ENCODE data around the gene SRD5A1. TPM values are rescaled to one million over a fixed set of nuclear protein-coding genes. Genes with fewer than 3 reads are reported as not detected.

The SRD5A1 gene
- total RNA-seq, 2 donors from 2014 or later: 15.9 to 17.4 TPM

DNA sequence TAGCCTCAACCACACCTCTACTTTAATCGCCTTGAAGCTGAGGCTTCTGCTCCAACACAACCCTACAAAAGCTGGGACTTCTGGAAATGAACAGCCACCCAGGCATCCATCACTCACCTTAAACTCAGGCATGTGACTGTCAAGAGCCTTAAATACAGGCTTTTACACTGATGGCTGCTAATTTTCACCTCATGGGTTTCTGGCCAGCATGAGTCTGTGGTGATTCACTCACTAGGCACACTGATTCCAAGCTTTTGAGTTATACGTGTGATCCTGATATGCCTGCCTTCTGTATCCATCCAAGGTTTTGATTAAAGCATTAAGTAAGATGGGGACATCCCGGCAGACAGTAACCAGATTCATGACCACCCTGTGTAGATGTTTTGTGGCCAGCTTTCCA lies 9.3 kb upstream of the SRD5A1 start:
- no peak for DNase-seq
- Histone ChIP-seq H3K9me3 (no peaks in the 10 kb centered on the region), H3K36me3 (peaks cover 17% of the 10 kb centered on the region), H3K4me1 (no peaks in the 10 kb centered on the region), H3K4me3 (no peak overlapping the region), H3K27me3 (no peaks in the 10 kb centered on the region), H3K9ac (ENCODE audit: low read depth in 2 of 2, low read length in 2 of 2) (no peak overlapping the region), H3K27ac (no peak overlapping the region)
- intact Hi-C loops (cut with DNase I): no loop called here
- TF ChIP-seq, protein P1, sequence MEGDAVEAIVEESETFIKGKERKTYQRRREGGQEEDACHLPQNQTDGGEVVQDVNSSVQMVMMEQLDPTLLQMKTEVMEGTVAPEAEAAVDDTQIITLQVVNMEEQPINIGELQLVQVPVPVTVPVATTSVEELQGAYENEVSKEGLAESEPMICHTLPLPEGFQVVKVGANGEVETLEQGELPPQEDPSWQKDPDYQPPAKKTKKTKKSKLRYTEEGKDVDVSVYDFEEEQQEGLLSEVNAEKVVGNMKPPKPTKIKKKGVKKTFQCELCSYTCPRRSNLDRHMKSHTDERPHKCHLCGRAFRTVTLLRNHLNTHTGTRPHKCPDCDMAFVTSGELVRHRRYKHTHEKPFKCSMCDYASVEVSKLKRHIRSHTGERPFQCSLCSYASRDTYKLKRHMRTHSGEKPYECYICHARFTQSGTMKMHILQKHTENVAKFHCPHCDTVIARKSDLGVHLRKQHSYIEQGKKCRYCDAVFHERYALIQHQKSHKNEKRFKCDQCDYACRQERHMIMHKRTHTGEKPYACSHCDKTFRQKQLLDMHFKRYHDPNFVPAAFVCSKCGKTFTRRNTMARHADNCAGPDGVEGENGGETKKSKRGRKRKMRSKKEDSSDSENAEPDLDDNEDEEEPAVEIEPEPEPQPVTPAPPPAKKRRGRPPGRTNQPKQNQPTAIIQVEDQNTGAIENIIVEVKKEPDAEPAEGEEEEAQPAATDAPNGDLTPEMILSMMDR (IDR thresholded peaks at IDR 0.05): no peak

DNA sequence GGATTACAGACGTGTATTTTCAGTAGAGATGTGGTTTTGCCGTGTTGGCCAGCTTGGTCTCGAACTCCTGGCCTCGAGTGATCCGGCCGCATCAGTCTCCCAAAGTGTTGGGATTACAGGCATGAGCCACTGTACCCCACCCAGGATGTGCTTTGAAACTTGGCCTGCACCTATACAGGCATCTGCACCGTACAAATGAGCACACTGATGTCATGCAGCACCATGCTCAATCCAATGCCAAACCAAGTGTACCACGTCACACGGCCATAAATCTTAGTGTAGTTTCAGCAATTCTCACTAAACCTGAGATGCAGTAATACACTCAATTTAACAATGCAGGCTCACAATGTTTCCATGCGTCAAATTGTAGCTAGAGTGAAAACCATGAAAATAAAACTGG lies 6.7 kb upstream of the SRD5A1 start:
- Histone ChIP-seq H3K27me3 (no peaks in the 10 kb centered on the region), H3K4me1 (peaks cover 6% of the 10 kb centered on the region), H3K36me3 (peaks cover 7% of the 10 kb centered on the region), H3K4me3 (no peak overlapping the region), H3K9ac (ENCODE audit: low read depth in 2 of 2, low read length in 2 of 2) (no peak overlapping the region), H3K27ac (no peak overlapping the region), H3K9me3 (no peaks in the 10 kb centered on the region)
- DNase-seq: no peak
- intact Hi-C loops (cut with DNase I): no loop called here
- TF ChIP-seq, protein P1 (IDR thresholded peaks at IDR 0.05): no peak

DNA sequence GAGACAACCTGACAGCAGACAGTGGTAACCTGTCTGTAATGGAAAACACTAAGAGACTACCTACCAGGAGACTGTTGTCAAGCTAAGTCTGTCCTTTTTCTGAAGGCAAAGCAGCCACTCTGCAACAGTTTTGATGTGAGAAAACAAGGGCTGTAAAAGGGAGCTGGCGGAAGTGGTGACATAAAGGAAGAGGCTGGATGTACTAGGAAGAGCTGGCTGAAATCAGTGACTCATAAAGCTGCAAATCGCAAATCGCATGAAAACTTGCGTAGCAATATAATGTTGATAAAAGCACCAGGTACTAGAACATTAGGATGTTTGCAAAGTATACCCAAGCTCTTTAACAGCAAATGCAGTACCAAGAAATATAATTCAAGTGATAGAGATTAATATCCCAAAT lies 1.8 kb upstream of the SRD5A1 start:
- DNase-seq: no peak
- no peaks in the 10 kb centered on the region for H3K36me3 ChIP-seq
- peaks cover 12% of the 10 kb centered on the region for H3K4me1 ChIP-seq
- H3K27ac ChIP-seq: no peak overlapping the region
- intact Hi-C loops (cut with DNase I): loop anchor here (2.0 to 5.0 kb wide), 2 partner anchors 79 to 116 kb away; no protein-coding TSS in a partner anchor
- no peak overlapping the region for H3K9ac ChIP-seq (ENCODE audit: low read depth in 2 of 2, low read length in 2 of 2)
- TF ChIP-seq, protein P1 (IDR thresholded peaks at IDR 0.05): no peak
- no peaks in the 10 kb centered on the region for H3K9me3 ChIP-seq
- H3K27me3 ChIP-seq: no peaks in the 10 kb centered on the region
- peak overlapping the region; percentile 99 for H3K4me3 ChIP-seq

DNA sequence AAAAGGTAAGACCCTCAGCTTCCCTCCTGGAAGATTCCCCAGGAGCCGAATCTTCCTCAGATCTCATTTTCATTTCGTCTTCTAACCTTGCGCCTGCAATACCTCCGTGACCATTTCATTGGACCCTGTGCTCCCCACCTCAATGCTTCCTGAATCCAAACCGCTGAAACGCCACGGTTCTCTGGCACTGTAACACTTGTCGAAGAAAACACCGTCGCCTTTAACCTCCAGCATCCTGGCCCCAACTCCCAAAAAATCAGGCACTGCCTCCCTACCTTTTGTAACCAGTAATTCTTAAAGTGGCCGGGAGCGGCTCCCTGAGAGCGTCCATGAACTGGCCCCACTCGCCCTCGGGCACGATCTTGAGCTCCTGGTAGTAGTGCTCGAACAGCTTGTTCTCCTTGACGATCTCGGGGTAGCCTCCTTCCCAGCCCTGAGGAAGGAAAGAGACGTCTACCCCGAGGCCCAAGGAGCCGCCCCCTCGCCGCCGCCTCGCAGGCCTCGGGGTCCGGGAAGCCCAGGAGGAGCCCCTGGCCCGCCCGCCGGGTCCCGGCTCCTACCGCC lies 834 bp upstream of the SRD5A1 start:
- Histone ChIP-seq H3K36me3 (no peaks in the 10 kb centered on the region), H3K9ac (ENCODE audit: low read depth in 2 of 2, low read length in 2 of 2) (peak overlapping the region; percentile 82 to 89), H3K4me3 (peak overlapping the region; percentile 99), H3K4me1 (peaks cover 12% of the 10 kb centered on the region), H3K27me3 (no peaks in the 10 kb centered on the region), H3K27ac (peak overlapping the region; percentile 81), H3K9me3 (no peaks in the 10 kb centered on the region)
- intact Hi-C loops (cut with DNase I): loop anchor here (5.0 kb wide), 1 partner anchor 115 kb away; no protein-coding TSS in a partner anchor
- TF ChIP-seq, protein P1 (IDR thresholded peaks at IDR 0.05): no peak
- no peak for DNase-seq

DNA sequence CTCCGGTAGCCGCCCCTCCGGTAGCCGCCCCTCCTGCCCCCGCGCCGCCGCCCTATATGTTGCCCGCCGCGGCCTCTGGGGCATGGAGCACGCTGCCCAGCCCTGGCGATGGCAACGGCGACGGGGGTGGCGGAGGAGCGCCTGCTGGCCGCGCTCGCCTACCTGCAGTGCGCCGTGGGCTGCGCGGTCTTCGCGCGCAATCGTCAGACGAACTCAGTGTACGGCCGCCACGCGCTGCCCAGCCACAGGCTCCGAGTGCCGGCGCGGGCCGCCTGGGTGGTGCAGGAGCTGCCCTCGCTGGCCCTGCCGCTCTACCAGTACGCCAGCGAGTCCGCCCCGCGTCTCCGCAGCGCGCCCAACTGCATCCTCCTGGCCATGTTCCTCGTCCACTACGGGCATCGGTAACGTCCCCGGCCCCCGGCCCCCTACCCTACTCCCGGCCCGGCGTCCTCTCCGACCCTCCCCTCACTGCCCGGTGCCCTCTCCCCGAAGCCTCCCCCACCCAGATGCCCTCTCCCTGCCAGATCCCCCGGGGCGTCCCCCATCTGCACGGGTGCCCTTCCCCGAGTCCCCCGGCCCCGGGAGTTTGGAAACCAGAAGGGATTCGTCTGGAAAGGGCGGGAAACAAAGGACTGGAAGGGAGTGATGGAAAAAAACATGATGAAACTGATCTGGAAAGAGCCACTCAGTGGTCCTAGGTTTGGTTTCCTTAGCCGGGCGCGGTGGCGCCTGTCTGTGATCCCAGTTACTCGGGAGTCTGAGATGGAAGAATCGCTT lies 417 bp downstream of the SRD5A1 start:
- Histone ChIP-seq H3K27me3 (no peaks in the 10 kb centered on the region), H3K4me1 (peaks cover 12% of the 10 kb centered on the region), H3K36me3 (no peaks in the 10 kb centered on the region), H3K9me3 (no peaks in the 10 kb centered on the region), H3K4me3 (peak overlapping the region; percentile 99), H3K9ac (ENCODE audit: low read depth in 2 of 2, low read length in 2 of 2) (peak overlapping the region; percentile 63 to 67), H3K27ac (peak overlapping the region; percentile 81)
- TF ChIP-seq, protein P1 (IDR thresholded peaks at IDR 0.05): no peak
- peak; percentile 45 for DNase-seq
- intact Hi-C loops (cut with DNase I): loop anchor here (5.0 kb wide), 1 partner anchor 114 kb away; no protein-coding TSS in a partner anchor

Measured in colonic mucosa (tissue), 4 donors.